GM18505 (cell line): ENCODE data around the gene CFDP1.
"Not testable (repeated sequence)": the region's sequence is repeated elsewhere in the genome, so short reads cannot be mapped to it uniquely, and the experiment has no call there.

Experiments
- ATAC-seq: cut with Tn5 transposase; IDR thresholded peaks from one replicate; pipeline ENCODE4 v1.9.1; 2021; ENCODE audit not compliant: unreplicated experiment
- POLR2A ChIP-seq: IDR thresholded peaks from 4 replicates; pipeline ENCODE4 v1.6.1; 2011; ENCODE audit warnings: borderline replicate concordance; ENCODE audit not compliant: insufficient read depth, insufficient read length; ENCODE audit errors: extremely low read depth

CFDP1 gene

DNA sequence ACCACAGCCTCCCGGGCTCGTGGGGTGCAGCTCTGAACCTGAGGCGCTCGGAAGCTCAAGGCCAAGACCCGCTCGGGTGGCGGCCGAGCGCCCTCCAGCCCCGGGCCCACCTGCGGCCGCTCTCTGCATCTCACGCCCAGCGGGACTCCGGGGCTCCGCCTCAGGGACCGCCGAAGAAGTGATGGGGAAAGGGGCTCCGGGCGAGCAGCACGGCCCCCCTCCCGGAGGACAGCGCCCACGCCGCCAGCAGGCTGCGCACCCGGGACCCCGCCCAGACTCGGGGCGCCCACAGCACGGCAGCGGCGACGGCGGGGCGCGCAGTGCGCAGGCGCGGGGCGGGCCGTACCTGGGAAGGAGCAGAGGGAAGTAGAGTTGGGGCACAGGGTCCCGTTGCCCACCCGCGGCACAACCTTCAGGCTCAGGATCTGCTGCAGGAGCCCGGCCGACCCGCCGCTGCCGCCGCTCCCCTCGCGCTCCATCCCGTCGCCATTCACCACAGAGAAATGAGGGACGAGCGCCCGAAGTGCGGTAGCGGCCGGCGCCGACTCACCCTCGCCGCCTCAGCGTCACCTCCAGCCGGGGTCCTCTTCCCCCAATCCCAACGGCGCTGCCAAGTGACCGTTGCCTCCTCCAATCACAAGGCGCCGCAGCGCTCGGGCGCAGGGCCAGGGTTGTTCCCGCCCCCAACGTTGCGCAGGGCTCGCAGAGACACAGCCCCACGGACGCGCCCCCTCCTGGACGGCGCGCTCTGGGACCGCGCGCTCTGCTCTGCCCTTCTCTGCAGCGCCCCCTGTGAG, 31.0 kb upstream of the CFDP1 start, which contains the start of gene TMEM170A:
Gene TMEM170A (minus strand): TSS at position 568 of the 797 bp plus-strand sequence. CDS start 89 bp downstream, at position 479.
- peak; percentile 92 for ATAC-seq
- TF ChIP-seq POLR2A = peak; percentile 99

DNA sequence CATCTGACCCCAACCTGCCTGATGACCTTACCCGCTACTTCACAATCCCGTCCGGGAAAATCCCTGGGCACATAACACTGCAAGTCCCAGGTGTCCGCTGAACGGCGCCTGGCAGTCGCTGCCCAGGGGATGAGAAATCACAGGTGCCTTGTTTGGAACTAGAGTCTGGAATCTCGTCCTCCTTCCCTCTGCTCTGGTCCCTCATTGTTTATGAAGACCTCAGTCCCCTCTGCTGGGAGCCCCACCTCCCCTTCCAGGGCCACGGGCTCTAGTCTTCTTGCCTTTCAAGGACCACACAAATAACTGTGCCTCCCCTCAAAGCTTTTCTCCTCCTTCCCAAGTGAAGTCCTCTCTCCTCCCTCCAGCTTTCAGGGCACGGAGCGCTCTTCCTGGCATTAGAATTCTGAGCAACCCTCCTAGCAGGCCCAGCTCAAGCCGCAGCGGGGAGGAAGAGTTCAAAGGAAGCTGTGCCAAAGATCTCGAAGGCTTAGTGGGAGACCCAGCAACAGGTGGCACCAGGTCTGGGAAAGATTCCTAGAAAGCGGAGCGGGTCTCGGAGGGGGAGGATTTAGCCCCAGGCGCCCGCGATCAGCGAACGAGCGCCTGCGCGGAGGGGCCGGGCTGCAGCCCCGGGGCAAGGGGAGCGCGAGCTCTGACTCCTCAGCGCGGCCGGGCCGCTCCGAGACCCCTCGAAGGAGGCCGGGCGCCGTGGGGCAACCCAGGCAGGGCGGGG, 30.3 kb upstream of the CFDP1 start:
- ATAC-seq = peak; percentile 12

DNA sequence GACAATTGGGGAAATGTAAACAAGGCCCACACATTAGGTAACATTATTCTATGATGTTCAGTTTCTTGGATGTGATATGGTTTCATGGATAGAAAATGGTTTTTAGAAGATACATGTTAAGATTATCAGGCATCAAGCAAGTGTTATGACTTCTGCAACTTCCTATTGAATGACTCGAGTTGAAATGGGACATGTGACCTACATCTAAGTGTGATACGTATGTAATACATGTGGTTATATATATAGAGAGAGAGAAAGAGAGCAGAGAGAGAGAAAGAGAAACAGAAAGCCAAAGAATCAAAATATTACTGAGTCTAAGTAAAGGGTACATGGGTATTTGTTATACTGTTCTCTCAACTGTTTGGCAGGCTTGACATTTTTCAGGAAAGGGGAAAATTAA, 29.5 kb upstream of the CFDP1 start:
- no peak for ATAC-seq
- no peak for TF ChIP-seq POLR2A

DNA sequence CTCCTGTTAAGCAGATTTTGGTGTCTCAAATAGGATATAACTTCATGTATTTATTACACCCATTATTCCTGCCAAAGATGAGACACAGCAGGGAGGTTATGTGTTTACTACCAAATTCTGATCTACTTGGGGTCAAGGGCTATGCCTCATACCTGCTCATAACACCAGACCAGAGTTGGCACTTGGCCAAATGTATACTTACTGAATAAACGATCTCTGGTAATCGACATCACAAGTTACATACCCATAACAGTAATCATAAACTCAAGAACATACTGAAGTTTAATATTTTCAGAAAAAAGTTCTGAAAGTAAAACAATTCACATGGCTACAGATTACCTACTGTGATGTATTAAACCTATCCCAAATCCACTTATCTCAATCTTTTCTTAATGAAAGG, 28.3 kb upstream of the CFDP1 start:
- TF ChIP-seq POLR2A = no peak
- ATAC-seq = no peak

DNA sequence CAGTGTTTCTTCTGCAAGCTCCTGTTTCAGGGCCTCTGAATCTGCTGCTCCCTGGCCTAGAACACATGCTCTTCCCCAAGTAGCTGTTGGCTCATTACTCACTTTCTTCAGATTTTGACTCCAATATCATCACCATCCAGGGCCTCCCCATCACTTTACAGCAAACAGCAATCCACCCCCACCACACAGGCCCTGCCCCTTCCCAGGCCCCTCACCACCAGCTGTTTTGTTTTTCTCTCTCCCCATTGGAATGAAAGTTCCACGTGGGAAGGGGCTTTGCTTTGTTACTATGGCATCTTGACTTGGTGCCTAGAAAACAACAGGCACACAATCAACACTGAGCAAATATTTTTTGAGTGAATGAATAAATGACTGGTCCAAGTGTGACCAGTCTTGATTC, 27.1 kb upstream of the CFDP1 start:
- TF ChIP-seq POLR2A = no peak
- no peak for ATAC-seq

DNA sequence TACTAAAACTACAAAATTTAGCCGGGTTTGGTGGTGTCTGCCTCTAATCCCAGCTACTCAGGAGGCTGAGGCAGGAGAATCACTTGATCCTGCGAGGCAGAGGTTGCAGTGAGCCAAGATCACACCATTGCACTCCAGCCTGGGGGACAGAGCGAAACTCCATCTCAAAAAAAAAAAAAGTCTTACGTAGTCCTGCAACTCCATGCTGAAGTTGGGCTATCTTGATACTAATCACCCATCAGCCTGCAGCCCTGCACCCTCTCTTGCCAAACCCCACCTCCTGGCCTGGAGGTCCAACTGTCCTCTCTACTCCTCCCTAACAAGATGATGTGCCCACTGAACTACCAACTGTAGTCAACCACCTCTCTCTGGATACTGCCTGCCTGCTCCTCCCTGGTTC, 26.4 kb upstream of the CFDP1 start:
- ATAC-seq = no peak
- TF ChIP-seq POLR2A = no peak

DNA sequence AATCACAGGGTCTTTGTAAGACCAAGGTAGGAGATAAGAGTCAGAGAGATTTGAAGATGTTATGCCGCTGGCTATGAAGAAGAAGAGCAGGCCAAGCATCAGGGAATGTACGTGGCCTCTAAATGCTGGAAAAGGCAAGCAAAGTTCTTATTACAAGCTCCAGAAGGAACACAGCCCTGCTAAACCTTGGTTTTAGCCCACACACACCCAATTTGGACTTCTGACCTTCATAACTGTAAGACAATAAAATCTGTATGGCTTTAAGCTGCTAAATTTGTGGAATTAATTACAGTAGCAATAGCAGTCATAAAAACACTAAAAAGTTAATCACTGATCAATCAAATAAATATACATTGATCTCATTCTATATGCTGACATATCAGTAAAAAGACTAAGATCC, 25.1 kb upstream of the CFDP1 start:
- no peak for TF ChIP-seq POLR2A
- ATAC-seq = no peak

DNA sequence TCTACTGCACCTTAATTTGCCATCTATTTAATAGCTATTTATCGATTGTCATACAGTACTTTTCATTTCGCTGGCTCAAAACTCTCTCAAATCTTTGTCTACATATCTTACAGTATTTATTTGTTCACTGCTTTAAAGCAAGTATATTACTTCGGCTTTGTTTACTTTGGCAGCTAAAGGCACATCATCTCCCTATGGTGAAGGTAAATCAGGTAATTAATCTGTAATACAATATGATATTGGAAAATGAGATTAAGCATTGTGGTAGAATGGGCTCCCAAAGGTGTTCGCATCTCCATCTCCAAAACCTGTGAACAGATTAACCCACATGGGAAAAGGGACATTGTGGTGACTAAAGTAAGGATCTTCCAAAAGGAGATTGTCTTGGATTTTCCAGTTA, 24.7 kb upstream of the CFDP1 start:
- ATAC-seq = no peak
- no peak for TF ChIP-seq POLR2A

DNA sequence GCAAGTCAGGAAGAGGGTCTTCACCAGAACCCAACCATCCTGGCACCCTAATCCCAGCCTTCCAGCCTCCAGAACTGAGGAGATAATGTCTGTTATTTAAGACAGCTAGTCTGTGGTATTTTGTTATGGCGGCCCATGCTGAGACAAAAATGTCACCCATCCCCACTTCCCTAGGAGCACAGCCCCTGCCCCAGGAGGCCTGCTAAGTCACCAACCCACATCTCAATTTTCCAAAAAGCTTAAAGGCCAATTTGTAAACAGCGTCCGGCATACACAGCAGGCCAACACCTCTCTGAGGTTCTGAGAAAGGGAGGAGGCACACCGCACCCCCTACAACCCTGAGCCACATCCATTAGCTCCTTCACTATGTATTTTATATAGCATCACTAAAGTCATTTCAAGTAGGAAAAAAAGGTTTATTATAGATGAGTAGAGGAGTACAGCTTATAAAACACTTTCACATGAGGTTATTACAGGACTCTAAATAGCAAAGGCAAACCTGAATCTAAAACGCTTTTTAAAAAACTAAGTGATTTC, 24.2 kb upstream of the CFDP1 start:
- TF ChIP-seq POLR2A = no peak
- no peak for ATAC-seq

DNA sequence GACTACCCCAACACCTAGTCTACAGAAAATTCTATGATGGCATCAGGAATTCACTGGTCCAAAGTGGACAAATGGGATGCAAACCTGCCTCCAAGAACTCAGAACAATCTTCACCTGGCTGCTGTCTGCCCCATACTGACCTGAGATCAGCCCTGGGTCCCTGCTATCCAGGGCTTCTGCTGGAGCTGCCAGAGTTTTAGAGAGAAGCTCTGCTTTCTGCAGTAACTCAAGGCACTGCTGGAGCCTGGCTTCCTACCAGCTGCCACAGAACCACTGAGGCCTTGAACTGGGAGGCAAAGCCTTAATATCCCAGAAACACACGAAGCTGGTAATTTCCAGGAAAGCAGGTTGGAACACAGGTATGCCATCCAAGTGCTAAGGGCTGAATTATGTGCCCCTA, 23.7 kb upstream of the CFDP1 start:
- ATAC-seq = no peak
- TF ChIP-seq POLR2A = no peak

DNA sequence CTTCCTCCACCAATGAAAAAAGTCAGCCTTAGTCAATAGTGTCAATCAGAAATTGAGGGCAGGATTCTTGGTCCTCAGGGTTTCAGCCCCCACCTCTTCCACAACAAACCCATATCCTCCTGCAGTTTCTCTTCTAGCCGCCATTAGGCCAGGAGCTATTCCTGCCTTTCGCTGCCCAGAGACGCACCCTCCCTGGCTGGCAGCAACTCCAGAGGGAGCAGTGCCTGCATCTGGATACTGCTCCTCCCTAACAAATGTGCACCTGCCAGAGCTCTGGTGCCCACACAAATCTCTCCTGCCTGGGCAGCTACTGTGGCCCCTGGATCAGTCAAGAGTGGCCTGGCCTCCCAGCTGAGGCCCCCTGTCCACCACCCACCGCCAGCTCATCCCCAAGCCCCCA, 23.2 kb upstream of the CFDP1 start:
- not testable (repeated sequence) for ATAC-seq

DNA sequence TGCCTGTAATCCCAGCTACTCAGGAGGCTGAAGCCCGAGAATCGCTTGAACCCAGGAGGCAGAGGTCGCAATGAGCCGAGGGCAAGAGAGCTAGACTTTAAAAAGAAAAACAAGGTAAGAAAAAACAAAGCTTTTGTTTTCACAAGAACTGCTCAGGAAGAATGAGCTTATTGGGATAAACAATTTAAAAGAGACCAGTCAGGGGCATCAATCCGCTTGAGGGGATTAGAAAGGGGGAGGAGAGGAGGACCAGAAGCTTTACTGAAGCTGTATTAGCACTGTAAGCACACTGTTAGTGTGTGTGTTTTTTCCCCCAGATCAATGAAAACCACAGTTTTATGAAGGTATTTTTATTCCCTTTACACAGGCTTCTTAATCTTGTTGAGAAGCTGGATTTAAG, 22.4 kb upstream of the CFDP1 start:
- no peak for TF ChIP-seq POLR2A
- ATAC-seq = no peak

DNA sequence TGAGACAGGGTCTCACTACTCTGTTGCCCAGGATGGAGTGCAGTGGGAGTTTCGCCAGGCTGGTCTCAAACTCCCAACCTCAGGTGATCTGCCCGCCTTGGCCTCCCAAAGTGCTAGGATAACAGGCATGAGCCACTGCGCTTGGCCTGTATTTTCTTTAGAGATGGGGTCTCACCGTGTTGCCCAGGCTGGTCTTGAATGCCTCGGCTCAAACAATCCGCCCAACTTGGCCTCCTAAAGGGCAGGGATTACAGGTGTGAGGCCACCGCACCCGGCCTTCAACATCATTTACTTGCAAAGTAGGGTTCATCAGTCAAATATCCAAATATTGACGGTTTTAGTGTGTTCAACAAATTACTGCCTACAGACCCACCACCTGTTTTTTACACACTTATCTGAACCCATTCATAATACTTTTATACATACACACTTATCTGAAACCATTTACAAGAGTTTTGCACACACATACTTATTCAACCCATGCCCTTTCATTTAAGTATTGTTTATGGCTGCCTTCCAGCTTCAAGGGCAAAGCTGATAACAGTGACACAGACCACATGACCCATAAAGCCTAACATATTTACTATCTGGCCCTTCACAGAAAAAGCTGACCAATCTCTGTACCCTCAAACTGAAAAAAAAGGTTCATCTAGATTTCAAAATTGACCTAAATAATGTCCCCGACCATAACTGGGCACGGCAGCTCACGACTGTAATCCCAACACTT, 19.3 kb upstream of the CFDP1 start:
- ATAC-seq = no peak
- no peak for TF ChIP-seq POLR2A
